GM12864 (cell line): ENCODE measurements around the gene LARGE1.

Experiments used
- DNase-seq: peaks from one replicate; pipeline ENCODE4 v3.0.0-alpha.2; 2011; ENCODE audit warnings: low read depth
- H3K4me3 ChIP-seq: 2 replicates; pipeline ENCODE4 v1.5.1; 2011; ENCODE audit warnings: mild to moderate bottlenecking, low read depth, low read length, control low read depth
- TF ChIP-seq, protein P1 (sequence below): IDR thresholded peaks from 2 replicates; pipeline ENCODE4 v1.5.1; 2011; ENCODE audit warnings: low read depth, mild to moderate bottlenecking, moderate library complexity, low read length, control low read depth, inconsistent platforms; ENCODE audit errors: missing control alignments

LARGE1 gene

DNA sequence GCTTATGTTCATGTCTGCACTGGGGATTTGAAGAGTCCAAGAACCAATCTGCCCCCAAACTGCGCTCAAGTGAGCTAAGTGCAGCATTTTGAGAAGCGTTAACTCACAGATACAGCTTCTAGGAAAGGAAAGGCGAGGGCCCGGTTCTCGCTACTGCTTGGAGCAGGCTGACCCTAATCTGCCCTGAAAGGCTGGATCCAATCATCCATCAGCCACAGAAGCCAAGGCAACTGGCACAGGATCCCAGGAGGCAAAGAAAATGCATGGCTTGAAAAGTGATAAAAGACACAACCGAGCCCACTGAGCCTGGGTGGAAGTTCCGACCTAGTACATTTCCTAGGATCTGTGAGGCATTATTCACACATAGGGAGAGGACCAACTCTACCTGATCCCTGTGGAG, 174.8 kb downstream of the LARGE1 start:
- TF ChIP-seq, protein P1, sequence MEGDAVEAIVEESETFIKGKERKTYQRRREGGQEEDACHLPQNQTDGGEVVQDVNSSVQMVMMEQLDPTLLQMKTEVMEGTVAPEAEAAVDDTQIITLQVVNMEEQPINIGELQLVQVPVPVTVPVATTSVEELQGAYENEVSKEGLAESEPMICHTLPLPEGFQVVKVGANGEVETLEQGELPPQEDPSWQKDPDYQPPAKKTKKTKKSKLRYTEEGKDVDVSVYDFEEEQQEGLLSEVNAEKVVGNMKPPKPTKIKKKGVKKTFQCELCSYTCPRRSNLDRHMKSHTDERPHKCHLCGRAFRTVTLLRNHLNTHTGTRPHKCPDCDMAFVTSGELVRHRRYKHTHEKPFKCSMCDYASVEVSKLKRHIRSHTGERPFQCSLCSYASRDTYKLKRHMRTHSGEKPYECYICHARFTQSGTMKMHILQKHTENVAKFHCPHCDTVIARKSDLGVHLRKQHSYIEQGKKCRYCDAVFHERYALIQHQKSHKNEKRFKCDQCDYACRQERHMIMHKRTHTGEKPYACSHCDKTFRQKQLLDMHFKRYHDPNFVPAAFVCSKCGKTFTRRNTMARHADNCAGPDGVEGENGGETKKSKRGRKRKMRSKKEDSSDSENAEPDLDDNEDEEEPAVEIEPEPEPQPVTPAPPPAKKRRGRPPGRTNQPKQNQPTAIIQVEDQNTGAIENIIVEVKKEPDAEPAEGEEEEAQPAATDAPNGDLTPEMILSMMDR: no peak
- no peak for DNase-seq
- no peak overlapping the region for H3K4me3 ChIP-seq

DNA sequence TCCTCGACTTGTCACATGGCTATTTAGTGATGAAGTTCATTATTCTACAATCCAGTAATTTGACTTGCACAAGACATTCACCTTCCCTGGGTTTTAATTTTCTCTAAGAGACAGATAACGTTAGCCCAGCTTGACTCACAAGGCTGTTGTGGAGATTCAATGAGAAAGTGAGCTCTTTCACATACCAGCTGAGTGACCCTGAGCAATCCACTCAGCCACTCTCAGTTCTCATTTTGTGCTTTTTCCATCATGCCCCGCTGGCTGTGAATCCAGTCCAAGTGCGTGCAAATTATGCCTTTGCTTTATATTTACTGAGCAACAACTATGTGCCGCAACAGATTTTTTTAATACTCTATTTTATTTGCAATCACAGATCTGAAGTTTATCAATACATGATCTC, 176.5 kb downstream of the LARGE1 start:
- peak; percentile 26 for DNase-seq
- TF ChIP-seq, protein P1: no peak
- no peak overlapping the region for H3K4me3 ChIP-seq

DNA sequence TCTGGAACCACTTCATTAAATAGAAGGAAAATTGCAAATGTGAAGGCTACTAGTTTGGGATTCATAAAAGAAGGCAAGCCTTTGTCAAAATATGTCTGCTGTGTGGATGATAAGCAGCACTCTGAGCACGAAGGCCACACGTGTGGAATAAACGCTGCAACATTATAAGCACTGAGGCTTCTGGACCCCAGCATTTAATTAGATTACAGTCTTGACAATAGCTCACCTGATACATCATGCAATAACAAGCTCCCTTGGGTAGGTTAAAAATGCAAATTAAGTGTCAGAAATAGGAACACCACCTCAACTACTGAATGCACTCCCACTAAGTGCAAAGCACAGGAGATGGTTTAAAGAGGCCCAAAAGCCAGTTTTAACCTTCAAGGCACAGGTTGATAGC, 179.3 kb downstream of the LARGE1 start:
- no peak overlapping the region for H3K4me3 ChIP-seq
- TF ChIP-seq, protein P1: no peak
- DNase-seq: no peak

DNA sequence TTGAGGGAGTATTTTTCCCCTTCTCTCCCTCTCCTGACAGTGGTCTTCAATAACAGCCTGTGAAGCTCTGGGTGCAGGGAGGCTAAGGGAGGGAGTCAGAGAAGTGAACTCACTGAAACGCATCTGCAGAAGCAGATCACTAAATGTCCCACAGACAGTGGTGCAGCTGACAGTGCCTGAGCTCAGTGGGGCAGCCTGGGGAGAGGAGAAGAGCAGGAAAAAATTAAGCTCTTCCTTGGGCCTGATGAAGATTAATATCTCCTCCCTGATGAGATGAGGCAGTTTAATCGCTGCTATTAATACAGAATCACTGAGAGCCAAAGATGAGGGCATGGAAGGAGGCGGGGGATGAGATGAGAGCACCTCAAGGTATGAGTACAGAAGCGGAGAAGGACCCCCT, 180.8 kb downstream of the LARGE1 start:
- TF ChIP-seq, protein P1: no peak
- no peak for DNase-seq
- H3K4me3 ChIP-seq: no peak overlapping the region

DNA sequence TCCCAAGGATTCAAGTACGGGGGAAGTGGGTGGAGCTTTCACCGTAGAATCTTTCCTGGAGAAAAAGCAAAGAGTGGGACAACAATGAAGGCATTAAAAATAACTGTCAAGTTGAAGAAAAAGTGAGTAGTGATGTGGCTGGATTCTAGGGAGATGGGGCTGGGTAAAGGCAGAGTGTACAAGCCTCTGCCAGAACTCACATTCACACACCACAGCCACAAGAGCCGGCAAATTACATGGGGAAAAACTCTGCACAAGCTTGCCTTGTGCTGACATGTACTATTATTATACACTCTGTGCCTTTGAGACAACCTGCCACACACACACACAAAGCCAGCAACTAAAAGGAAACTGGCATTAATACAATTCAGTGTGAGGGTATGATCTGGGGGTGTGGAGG, 182.6 kb downstream of the LARGE1 start:
- no peak overlapping the region for H3K4me3 ChIP-seq
- TF ChIP-seq, protein P1: no peak

DNA sequence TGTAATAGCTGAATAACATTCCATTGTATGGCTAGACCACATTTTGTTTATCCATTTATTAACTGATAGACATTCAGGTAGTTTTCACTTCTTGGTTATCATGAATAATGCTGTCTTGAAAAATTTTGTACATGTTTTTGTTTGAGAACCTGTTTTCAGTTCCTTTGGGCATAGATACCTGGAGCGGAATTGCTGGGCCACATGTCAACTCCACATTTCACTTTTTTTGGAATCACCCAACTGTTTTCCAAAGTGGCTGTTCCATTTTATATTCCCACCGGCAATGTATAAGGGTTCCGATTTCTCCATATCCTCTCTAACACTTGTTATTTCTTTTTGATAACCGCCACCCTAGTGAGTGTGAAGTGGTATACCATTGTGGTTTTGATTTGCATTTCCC, 184.3 kb downstream of the LARGE1 start:
- DNase-seq: no peak
- TF ChIP-seq, protein P1: no peak
- no peak overlapping the region for H3K4me3 ChIP-seq

More for the DNA sequence above, 182.6 kb downstream of the LARGE1 start:
- DNase-seq: no peak

DNA sequence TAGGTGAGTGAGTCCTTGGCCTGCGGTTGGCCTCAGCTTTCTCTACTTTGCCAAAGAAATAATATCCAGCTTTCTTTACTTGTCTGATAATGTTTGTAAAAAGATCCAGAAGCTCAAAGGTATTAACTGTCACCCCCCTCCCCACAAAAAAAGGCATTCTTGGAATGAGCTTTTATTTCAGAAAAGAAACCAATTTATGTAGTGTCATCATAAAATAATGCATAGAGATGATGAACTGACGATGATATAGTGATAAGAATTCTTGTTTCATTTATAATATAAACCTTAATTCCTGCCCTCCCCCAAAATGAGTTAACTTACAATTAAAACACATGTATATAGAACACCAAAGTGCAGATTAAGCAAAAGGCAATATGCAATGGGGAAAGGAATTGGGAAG, 191.4 kb downstream of the LARGE1 start:
- TF ChIP-seq, protein P1: no peak
- H3K4me3 ChIP-seq: no peak overlapping the region
- DNase-seq: no peak
